ENCODE results near the gene DZIP1. TPM values are rescaled to one million over a fixed set of nuclear protein-coding genes. Genes with fewer than 3 reads are reported as not detected.

DZIP1 gene
- total and polyA plus RNA-seq, 2 of the 13 experiments (the other 11 are each of a cell fraction or from before 2014, with no cell fraction given), result 11.0 to 36.7 TPM

GRCh38 chr13:95643936-95644598 lies 439 bp downstream of the DZIP1 start (continued):
- TF ChIP-seq CSRNP1 (CRISPR knock-in tag; IDR thresholded peaks at IDR 0.05), result peak; percentile 48; the same call in 1 of the 2 replicates
- TF ChIP-seq ZNF543 (CRISPR knock-in tag; IDR thresholded peaks at IDR 0.05), result no peak
- TF ChIP-seq HNRNPK (IDR thresholded peaks at IDR 0.05; ENCODE audit: low read depth, low read length, poor library complexity, severe bottlenecking), result peak; percentile 72
- TF ChIP-seq ZFP82 (CRISPR knock-in tag; IDR thresholded peaks at IDR 0.05; ENCODE audit: borderline replicate concordance), result no peak
- TF ChIP-seq ZNF30 (CRISPR knock-in tag; IDR thresholded peaks at IDR 0.05), result no peak; the same call in 1 of the 2 replicates
- TF ChIP-seq, protein P1, sequence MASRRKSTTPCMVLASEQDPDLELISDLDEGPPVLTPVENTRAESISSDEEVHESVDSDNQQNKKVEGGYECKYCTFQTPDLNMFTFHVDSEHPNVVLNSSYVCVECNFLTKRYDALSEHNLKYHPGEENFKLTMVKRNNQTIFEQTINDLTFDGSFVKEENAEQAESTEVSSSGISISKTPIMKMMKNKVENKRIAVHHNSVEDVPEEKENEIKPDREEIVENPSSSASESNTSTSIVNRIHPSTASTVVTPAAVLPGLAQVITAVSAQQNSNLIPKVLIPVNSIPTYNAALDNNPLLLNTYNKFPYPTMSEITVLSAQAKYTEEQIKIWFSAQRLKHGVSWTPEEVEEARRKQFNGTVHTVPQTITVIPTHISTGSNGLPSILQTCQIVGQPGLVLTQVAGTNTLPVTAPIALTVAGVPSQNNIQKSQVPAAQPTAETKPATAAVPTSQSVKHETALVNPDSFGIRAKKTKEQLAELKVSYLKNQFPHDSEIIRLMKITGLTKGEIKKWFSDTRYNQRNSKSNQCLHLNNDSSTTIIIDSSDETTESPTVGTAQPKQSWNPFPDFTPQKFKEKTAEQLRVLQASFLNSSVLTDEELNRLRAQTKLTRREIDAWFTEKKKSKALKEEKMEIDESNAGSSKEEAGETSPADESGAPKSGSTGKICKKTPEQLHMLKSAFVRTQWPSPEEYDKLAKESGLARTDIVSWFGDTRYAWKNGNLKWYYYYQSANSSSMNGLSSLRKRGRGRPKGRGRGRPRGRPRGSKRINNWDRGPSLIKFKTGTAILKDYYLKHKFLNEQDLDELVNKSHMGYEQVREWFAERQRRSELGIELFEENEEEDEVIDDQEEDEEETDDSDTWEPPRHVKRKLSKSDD (CRISPR knock-in tag; IDR thresholded peaks at IDR 0.05; ENCODE audit: low read depth), result no peak
- TF ChIP-seq, protein P2, sequence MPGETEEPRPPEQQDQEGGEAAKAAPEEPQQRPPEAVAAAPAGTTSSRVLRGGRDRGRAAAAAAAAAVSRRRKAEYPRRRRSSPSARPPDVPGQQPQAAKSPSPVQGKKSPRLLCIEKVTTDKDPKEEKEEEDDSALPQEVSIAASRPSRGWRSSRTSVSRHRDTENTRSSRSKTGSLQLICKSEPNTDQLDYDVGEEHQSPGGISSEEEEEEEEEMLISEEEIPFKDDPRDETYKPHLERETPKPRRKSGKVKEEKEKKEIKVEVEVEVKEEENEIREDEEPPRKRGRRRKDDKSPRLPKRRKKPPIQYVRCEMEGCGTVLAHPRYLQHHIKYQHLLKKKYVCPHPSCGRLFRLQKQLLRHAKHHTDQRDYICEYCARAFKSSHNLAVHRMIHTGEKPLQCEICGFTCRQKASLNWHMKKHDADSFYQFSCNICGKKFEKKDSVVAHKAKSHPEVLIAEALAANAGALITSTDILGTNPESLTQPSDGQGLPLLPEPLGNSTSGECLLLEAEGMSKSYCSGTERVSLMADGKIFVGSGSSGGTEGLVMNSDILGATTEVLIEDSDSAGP (CRISPR knock-in tag; IDR thresholded peaks at IDR 0.05; ENCODE audit: borderline replicate concordance), result peak; percentile 31; the same call in 1 of the 2 replicates
- no peak for TF ChIP-seq SOX5 (CRISPR knock-in tag; IDR thresholded peaks at IDR 0.05; ENCODE audit: borderline replicate concordance)
- TF ChIP-seq ZNF335 (CRISPR knock-in tag; IDR thresholded peaks at IDR 0.05), result no peak
- no peak; the same call in 1 of the 2 replicates for TF ChIP-seq ZNF660 (CRISPR knock-in tag; IDR thresholded peaks at IDR 0.05; ENCODE audit: borderline replicate concordance, low read depth)
- TF ChIP-seq, protein P3, sequence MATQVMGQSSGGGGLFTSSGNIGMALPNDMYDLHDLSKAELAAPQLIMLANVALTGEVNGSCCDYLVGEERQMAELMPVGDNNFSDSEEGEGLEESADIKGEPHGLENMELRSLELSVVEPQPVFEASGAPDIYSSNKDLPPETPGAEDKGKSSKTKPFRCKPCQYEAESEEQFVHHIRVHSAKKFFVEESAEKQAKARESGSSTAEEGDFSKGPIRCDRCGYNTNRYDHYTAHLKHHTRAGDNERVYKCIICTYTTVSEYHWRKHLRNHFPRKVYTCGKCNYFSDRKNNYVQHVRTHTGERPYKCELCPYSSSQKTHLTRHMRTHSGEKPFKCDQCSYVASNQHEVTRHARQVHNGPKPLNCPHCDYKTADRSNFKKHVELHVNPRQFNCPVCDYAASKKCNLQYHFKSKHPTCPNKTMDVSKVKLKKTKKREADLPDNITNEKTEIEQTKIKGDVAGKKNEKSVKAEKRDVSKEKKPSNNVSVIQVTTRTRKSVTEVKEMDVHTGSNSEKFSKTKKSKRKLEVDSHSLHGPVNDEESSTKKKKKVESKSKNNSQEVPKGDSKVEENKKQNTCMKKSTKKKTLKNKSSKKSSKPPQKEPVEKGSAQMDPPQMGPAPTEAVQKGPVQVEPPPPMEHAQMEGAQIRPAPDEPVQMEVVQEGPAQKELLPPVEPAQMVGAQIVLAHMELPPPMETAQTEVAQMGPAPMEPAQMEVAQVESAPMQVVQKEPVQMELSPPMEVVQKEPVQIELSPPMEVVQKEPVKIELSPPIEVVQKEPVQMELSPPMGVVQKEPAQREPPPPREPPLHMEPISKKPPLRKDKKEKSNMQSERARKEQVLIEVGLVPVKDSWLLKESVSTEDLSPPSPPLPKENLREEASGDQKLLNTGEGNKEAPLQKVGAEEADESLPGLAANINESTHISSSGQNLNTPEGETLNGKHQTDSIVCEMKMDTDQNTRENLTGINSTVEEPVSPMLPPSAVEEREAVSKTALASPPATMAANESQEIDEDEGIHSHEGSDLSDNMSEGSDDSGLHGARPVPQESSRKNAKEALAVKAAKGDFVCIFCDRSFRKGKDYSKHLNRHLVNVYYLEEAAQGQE (IDR thresholded peaks at IDR 0.05; ENCODE audit: borderline replicate concordance in 1 of 2, low read depth in 1 of 2, low read length in 2 of 2), result no peak
- no peak for TF ChIP-seq ELF1 (CRISPR knock-in tag; IDR thresholded peaks at IDR 0.05)
- peak; percentile 56; the same call in 1 of the 2 replicates for TF ChIP-seq PITX1 (CRISPR knock-in tag; IDR thresholded peaks at IDR 0.05)
- TF ChIP-seq ZNF644 (CRISPR knock-in tag; IDR thresholded peaks at IDR 0.05; ENCODE audit: low read depth), result no peak
- no peak for TF ChIP-seq MZF1 (CRISPR knock-in tag; IDR thresholded peaks at IDR 0.05; ENCODE audit: borderline replicate concordance)
- no peak for TF ChIP-seq SALL2 (CRISPR knock-in tag; IDR thresholded peaks at IDR 0.05)
- TF ChIP-seq ZNF10 (CRISPR knock-in tag; IDR thresholded peaks at IDR 0.05; ENCODE audit: borderline replicate concordance, low read depth), result no peak
- TF ChIP-seq, protein P4, sequence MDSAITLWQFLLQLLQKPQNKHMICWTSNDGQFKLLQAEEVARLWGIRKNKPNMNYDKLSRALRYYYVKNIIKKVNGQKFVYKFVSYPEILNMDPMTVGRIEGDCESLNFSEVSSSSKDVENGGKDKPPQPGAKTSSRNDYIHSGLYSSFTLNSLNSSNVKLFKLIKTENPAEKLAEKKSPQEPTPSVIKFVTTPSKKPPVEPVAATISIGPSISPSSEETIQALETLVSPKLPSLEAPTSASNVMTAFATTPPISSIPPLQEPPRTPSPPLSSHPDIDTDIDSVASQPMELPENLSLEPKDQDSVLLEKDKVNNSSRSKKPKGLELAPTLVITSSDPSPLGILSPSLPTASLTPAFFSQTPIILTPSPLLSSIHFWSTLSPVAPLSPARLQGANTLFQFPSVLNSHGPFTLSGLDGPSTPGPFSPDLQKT (CRISPR knock-in tag; IDR thresholded peaks at IDR 0.05; ENCODE audit: borderline replicate concordance), result no peak

All from HepG2 (cell line).